ENCODE data around the gene TRPM5.
A peak's percentile ranks its signal among the peaks of the same experiment; 100 is the strongest.

TRPM5 gene

GRCh38 chr11:2432628-2433071, 11.7 kb downstream of the TRPM5 start:
- no peak for DNase-seq (ENCODE audit: extremely low spot score)
- no peak for TF ChIP-seq CTCF (IDR thresholded peaks at IDR 0.05; ENCODE audit: control extremely low read depth, extremely low read depth, low read depth, missing control alignments)
- ChIA-PET POLR2A (no interaction called here), CTCF (interaction anchor here (1.3 to 1.6 kb wide), 2 partner anchors 98 to 127 kb away, joined by 5 to 7 read pairs; no protein-coding TSS in a partner anchor)

GRCh38 chr11:2432171-2432621, 12.1 kb downstream of the TRPM5 start:
- CTCF ChIA-PET, result interaction anchor here (1.3 to 1.6 kb wide), 2 partner anchors 99 to 127 kb away, joined by 5 to 7 read pairs; no protein-coding TSS in a partner anchor
- no peak for DNase-seq (ENCODE audit: extremely low spot score)
- POLR2A ChIA-PET, result no interaction called here
- no peak for TF ChIP-seq CTCF (IDR thresholded peaks at IDR 0.05; ENCODE audit: control extremely low read depth, extremely low read depth, low read depth, missing control alignments)

- no peak for TF ChIP-seq CTCF (IDR thresholded peaks at IDR 0.05; ENCODE audit: control extremely low read depth, extremely low read depth, low read depth, missing control alignments)
- CTCF ChIA-PET, result interaction anchor here (1.3 kb wide), 1 partner anchor 100 kb away, joined by 11 read pairs; no protein-coding TSS in a partner anchor
- POLR2A ChIA-PET, result no interaction called here
- DNase-seq (ENCODE audit: extremely low spot score), result no peak
Observed at GRCh38 chr11:2431395-2431794, 12.9 kb downstream of the TRPM5 start.

GRCh38 chr11:2428322-2428795, 16.0 kb downstream of the TRPM5 start:
- ChIA-PET POLR2A (no interaction called here), CTCF (interaction anchor here (0.7 to 9.8 kb wide), 5 partner anchors 8 to 461 kb away, joined by 4 to 204 read pairs (median 7); no protein-coding TSS in a partner anchor)
- peak; percentile 77 for DNase-seq (ENCODE audit: extremely low spot score)
- peak; percentile 92 for TF ChIP-seq CTCF (IDR thresholded peaks at IDR 0.05; ENCODE audit: control extremely low read depth, extremely low read depth, low read depth, missing control alignments)

- ChIA-PET POLR2A (no interaction called here), CTCF (interaction anchor here (0.7 to 9.8 kb wide), 10 partner anchors 8 to 533 kb away, joined by 3 to 204 read pairs (median 4); no protein-coding TSS in a partner anchor)
- no peak for TF ChIP-seq CTCF (IDR thresholded peaks at IDR 0.05; ENCODE audit: control extremely low read depth, extremely low read depth, low read depth, missing control alignments)
- no peak for DNase-seq (ENCODE audit: extremely low spot score)
Observed at GRCh38 chr11:2427721-2428321, 16.5 kb downstream of the TRPM5 start.

GRCh38 chr11:2426826-2427521, 17.3 kb downstream of the TRPM5 start:
- no peak for TF ChIP-seq CTCF (IDR thresholded peaks at IDR 0.05; ENCODE audit: control extremely low read depth, extremely low read depth, low read depth, missing control alignments)

More at GRCh38 chr11:2426826-2427521, 17.3 kb downstream of the TRPM5 start:
- no peak for DNase-seq (ENCODE audit: extremely low spot score)
- CTCF ChIA-PET, result interaction anchor here (0.8 to 9.8 kb wide), 8 partner anchors 10 to 534 kb away, joined by 3 to 204 read pairs (median 5); no protein-coding TSS in a partner anchor
- POLR2A ChIA-PET, result no interaction called here
